ENCODE data around the gene PACSIN1. TPM values are rescaled to one million over a fixed set of nuclear protein-coding genes. Genes with fewer than 3 reads are reported as not detected.
A peak's percentile ranks its signal among the peaks of the same experiment; 100 is the strongest.

Gene PACSIN1
- polyA plus RNA-seq, 1 donor (not counting 4 experiments of a cell fraction or from before 2014, with no cell fraction given), result not detected

- peak overlapping the region; percentile 42 for H2AFZ ChIP-seq (ENCODE audit: control insufficient read depth, low read length)
- no peak overlapping the region for H3K27ac ChIP-seq (ENCODE audit: control insufficient read depth, insufficient read depth, low read length)
- H3K9me1 ChIP-seq (ENCODE audit: control insufficient read depth, extremely low read depth, insufficient read depth, low read length), result no peaks in the 10 kb centered on the region
- H4K20me1 ChIP-seq (ENCODE audit: control insufficient read depth, extremely low read depth, insufficient read depth, low read length), result no peaks in the 10 kb centered on the region
- peaks cover 9% of the 10 kb centered on the region for H3K4me1 ChIP-seq (ENCODE audit: control insufficient read depth, extremely low read depth, insufficient read depth, low read length)
- H3K36me3 ChIP-seq (ENCODE audit: control insufficient read depth in 2 of 2, extremely low read depth in 1 of 2, insufficient read depth in 2 of 2, low read length in 2 of 2), result no peaks in the 10 kb centered on the region
- no peak for TF ChIP-seq CTCF (optimal IDR thresholded peaks at IDR 0.05 in 1 of 3, IDR thresholded peaks at IDR 0.05 in 1 of 3, conservative IDR thresholded peaks at IDR 0.05 in 1 of 3; ENCODE audit: extremely low read depth in 1 of 3, insufficient read depth in 2 of 3, low read length in 3 of 3)
- TF ChIP-seq EZH2 (IDR thresholded peaks at IDR 0.05; ENCODE audit: low read length), result no peak
- no peaks in the 10 kb centered on the region for H3K27me3 ChIP-seq (ENCODE audit: control insufficient read depth, extremely low read depth, insufficient read depth, low read length)
- no peaks in the 10 kb centered on the region for H3K9me3 ChIP-seq (ENCODE audit: control insufficient read depth, low read depth, low read length)
- H3K4me3 ChIP-seq (ENCODE audit: control insufficient read depth in 2 of 3, extremely low read depth in 1 of 3, insufficient read depth in 2 of 3, low read depth in 1 of 3, low read length in 3 of 3), result no peak overlapping the region
- dilution Hi-C loops (cut with MboI; ENCODE audit: extremely low pct_ligation_motif_present, low sequenced_read_pairs), result no loop called here
- no peak overlapping the region for H3K9ac ChIP-seq (ENCODE audit: control insufficient read depth, extremely low read depth, insufficient read depth, low read length)
- FAIRE-seq (no peak), DNase-seq (ENCODE audit: low read depth, low spot score) (no peak)
- H3K4me2 ChIP-seq (ENCODE audit: control insufficient read depth, extremely low read depth, insufficient read depth, low read depth, low read length), result no peak overlapping the region
- no peaks in the 10 kb centered on the region for H3K79me2 ChIP-seq (ENCODE audit: control insufficient read depth, insufficient read depth, low read length)
Measured at GRCh38 chr6:34491091-34491430, 25.2 kb downstream of the PACSIN1 start.

GRCh38 chr6:34493344-34493743, 27.5 kb downstream of the PACSIN1 start:
- Histone ChIP-seq H3K4me1 (ENCODE audit: control insufficient read depth, extremely low read depth, insufficient read depth, low read length) (peaks cover 6% of the 10 kb centered on the region), H3K9ac (ENCODE audit: control insufficient read depth, extremely low read depth, insufficient read depth, low read length) (no peak overlapping the region), H3K79me2 (ENCODE audit: control insufficient read depth, insufficient read depth, low read length) (no peaks in the 10 kb centered on the region), H3K27me3 (ENCODE audit: control insufficient read depth, extremely low read depth, insufficient read depth, low read length) (no peaks in the 10 kb centered on the region), H3K4me3 (ENCODE audit: control insufficient read depth in 2 of 3, extremely low read depth in 1 of 3, insufficient read depth in 2 of 3, low read depth in 1 of 3, low read length in 3 of 3) (no peak overlapping the region), H4K20me1 (ENCODE audit: control insufficient read depth, extremely low read depth, insufficient read depth, low read length) (no peaks in the 10 kb centered on the region), H3K4me2 (ENCODE audit: control insufficient read depth, extremely low read depth, insufficient read depth, low read depth, low read length) (no peak overlapping the region), H2AFZ (ENCODE audit: control insufficient read depth, low read length) (no peak overlapping the region), H3K9me1 (ENCODE audit: control insufficient read depth, extremely low read depth, insufficient read depth, low read length) (no peaks in the 10 kb centered on the region), H3K27ac (ENCODE audit: control insufficient read depth, insufficient read depth, low read length) (no peak overlapping the region), H3K36me3 (ENCODE audit: control insufficient read depth in 2 of 2, extremely low read depth in 1 of 2, insufficient read depth in 2 of 2, low read length in 2 of 2) (no peaks in the 10 kb centered on the region), H3K9me3 (ENCODE audit: control insufficient read depth, low read depth, low read length) (no peaks in the 10 kb centered on the region)
- dilution Hi-C loops (cut with MboI; ENCODE audit: extremely low pct_ligation_motif_present, low sequenced_read_pairs), result no loop called here
- TF ChIP-seq CTCF (optimal IDR thresholded peaks at IDR 0.05 in 1 of 3, IDR thresholded peaks at IDR 0.05 in 1 of 3, conservative IDR thresholded peaks at IDR 0.05 in 1 of 3; ENCODE audit: extremely low read depth in 1 of 3, insufficient read depth in 2 of 3, low read length in 3 of 3) (no peak), EZH2 (IDR thresholded peaks at IDR 0.05; ENCODE audit: low read length) (no peak)
- no peak for DNase-seq (ENCODE audit: low read depth, low spot score)
- FAIRE-seq, result no peak

Measured in keratinocyte (primary cell).